Muscle of back (tissue), 11 donors: Measurements from ENCODE around the gene BUB1. TPM values are rescaled to one million over a fixed set of nuclear protein-coding genes. Genes with fewer than 3 reads are reported as not detected.
A peak's percentile ranks its signal among the peaks of the same experiment; 100 is the strongest.
"Not testable (repeated sequence)": the region's sequence is repeated elsewhere in the genome, so short reads cannot be mapped to it uniquely, and the experiment has no call there.

ENCODE experiments used
- DNase-seq, 3 donors: peaks; one replicate each; pipeline versions ENCODE4 v3.0.0 to v3.0.0-alpha.2; 2013
- polyA plus RNA-seq, 10 donors: library from polyadenylated mRNA; unstranded; fragments of 120-200 nt; gene quantifications; one replicate each; pipeline ENCODE4 v1.2.1, GENCODE V29; 2013; ENCODE audit not compliant: insufficient read length in 10 of 10

The BUB1 gene
- polyA plus RNA-seq, 10 donors = 8.0 to 15.9 (median 10.9) TPM

- no peak for DNase-seq
These were observed 20.0 kb downstream of the BUB1 start for GRCh38 chr2:110657724-110658305.

- peak; percentile 3 to 24 (median 23) for DNase-seq
These were observed 22.2 kb downstream of the BUB1 start for GRCh38 chr2:110655701-110656100.

GRCh38 chr2:110653861-110654260, 24.0 kb downstream of the BUB1 start:
- DNase-seq = no peak

GRCh38 chr2:110650346-110650745, 27.5 kb downstream of the BUB1 start:
- DNase-seq = no peak

- no peak for DNase-seq
These were observed 30.1 kb downstream of the BUB1 start for GRCh38 chr2:110647777-110648176.

- DNase-seq = no peak
These were observed 32.2 kb downstream of the BUB1 start for GRCh38 chr2:110645616-110646015.

GRCh38 chr2:110644357-110644756, 33.5 kb downstream of the BUB1 start:
- no peak for DNase-seq

GRCh38 chr2:110642360-110642759, 35.5 kb downstream of the BUB1 start:
- DNase-seq = no peak

- no peak for DNase-seq
These were observed 37.9 kb downstream of the BUB1 start for GRCh38 chr2:110639972-110640371.

- no peak for DNase-seq
These were observed 38.7 kb downstream of the BUB1 start for GRCh38 chr2:110638952-110639695.

GRCh38 chr2:110638004-110638403, 39.9 kb downstream of the BUB1 start:
- no peak for DNase-seq

GRCh38 chr2:110637093-110637492, 40.8 kb downstream of the BUB1 start:
- DNase-seq = no peak

- not testable (repeated sequence) for DNase-seq
These were observed 41.8 kb downstream of the BUB1 start for GRCh38 chr2:110635949-110636628.

- DNase-seq = not testable (repeated sequence)
These were observed 50.5 kb downstream of the BUB1 start for GRCh38 chr2:110627348-110627747.

GRCh38 chr2:110619326-110619939, 58.4 kb downstream of the BUB1 start:
- DNase-seq = not testable (repeated sequence)

- DNase-seq = not testable (repeated sequence)
These were observed 63.9 kb downstream of the BUB1 start for GRCh38 chr2:110613927-110614326.

GRCh38 chr2:110610613-110611250, 67.1 kb downstream of the BUB1 start:
- not testable (repeated sequence) for DNase-seq

GRCh38 chr2:110609843-110610612, 67.8 kb downstream of the BUB1 start:
- DNase-seq = not testable (repeated sequence)

GRCh38 chr2:110608788-110609502, 68.9 kb downstream of the BUB1 start:
- not testable (repeated sequence) for DNase-seq

- DNase-seq = not testable (repeated sequence)
These were observed 72.8 kb downstream of the BUB1 start for GRCh38 chr2:110605057-110605456.
